Measurements from ENCODE around the gene RAB22A.

- TF ChIP-seq CTCF (IDR thresholded peaks at IDR 0.05): no peak
- TF ChIP-seq POLR2AphosphoS5 (IDR thresholded peaks at IDR 0.05): no peak
These were observed 1.2 kb upstream of the RAB22A start for GRCh38 chr20:58308290-58308679.

Data from sigmoid colon (tissue), 4 donors.